DMS114 treated with DMSO at 0.1 percent for 48 hours (cell line): Measurements from ENCODE around the gene LRRFIP2.

Source experiments
- DNase-seq: peaks from one replicate; lab custom pipeline; 2025; ENCODE audit not compliant: unreplicated experiment; lab: John Stamatoyannopoulos, UW

The LRRFIP2 gene

DNA sequence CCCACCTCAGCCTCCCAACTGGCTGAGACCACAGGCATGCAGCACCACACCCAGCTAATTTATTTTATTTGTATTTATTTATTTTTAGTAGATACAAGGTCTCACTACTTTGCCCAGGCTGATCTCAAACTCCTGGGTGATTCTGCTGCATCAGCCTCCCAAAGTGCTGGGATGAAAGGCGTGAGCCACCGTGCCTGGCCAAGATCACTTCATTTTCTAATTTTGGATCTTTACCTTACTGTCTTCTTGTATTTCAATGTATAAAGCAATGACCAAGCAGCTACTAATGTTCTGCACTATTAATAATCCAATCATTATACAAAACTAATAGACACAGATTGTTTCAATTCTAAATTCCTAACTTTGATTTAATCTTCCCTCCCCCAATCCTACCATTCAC is 56.2 kb downstream of the LRRFIP2 start:
- DNase-seq: no peak

DNA sequence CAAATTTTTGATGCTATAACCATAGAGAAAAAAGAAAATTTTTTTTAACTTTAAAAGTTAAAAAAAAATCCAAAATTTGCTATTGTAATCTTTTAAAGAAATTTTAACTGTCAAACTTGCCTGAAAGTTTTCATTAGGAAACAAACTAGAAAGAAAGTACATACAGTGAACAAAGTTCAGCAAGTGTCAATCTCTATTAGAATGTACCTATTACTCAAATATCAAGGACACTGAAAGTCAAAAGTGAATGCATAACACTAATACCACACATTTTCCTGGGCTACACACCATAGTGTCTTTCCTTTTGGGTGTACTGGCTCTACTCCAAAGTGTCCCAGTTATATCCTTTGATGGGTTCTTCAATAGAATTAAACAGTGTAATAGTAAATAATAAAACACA is 56.8 kb downstream of the LRRFIP2 start:
- no peak for DNase-seq

DNA sequence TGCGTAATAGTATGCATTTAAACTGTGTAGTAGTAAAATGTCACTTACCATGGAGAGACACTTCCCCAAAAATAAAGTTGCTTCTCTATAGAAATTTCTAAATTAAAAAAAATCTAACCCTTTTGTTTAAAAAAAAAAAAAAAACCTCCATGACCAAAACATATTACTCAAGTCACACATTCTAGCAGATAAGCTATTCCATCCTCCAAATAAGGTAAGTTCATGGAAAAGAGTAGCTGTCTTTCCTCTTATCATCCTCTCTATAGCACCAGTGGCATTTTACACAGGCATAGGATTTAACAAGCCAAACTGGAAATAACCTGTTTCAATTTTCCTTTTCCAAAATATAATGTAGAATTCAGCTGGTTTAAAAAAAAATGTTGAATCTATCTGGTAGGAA is 57.4 kb downstream of the LRRFIP2 start:
- no peak for DNase-seq

DNA sequence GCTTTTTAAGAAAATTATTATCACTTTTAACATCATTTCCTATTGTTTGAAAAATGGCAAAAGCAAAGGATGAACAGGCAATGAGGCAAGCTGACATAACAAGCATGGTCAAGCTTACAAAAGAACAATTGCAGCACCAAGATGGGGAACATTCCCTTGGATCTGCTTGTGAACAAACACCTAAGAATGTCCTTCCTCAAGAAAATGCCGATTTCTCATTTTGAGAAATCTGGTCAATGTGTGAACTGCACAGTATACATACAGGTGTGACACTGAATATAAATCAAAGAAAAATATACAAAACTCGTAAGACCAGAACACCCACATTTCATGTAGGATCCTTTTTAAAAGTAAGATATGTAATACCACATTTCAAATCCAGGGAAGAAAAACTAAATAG is 58.9 kb downstream of the LRRFIP2 start:
- no peak for DNase-seq

DNA sequence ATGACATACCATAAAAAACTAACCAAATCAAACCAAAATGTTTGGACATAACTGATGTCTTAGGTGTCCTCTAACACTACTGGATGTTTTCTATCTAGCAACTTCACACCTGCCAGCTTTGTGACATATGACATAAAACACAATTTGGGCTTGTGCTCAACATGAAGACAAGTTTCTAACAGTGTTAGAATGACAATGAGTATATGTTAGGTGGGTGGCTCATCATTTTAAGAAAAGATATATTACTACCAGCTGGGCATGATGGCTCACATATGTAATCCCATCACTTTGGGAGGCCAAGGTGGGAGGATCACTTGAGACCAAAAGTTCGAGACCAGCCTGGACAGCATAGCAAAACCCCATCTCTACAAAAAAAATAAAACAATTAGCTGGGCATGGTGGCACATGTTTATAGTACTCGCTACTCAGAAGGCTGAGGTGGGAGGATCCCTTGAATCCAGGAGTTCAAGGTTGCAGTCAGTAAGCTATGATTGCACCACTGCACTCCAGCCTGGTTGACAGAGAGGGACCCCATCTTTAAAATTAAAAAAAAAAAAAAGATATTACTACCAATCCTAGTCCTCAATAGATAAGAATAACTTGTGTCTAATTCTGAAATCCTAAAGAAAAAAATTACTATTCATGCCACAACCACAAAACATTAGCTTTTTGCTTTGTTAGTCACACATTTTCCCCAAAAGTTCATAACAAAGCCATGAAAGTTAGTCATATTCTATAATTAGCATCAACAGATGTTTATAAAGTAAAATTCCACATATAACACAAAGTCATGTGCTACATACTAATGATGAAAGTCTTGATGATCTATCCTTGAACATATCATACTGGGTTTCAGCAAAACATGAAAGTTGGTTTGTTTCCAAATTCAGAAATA is 59.9 kb downstream of the LRRFIP2 start:
- no peak for DNase-seq

DNA sequence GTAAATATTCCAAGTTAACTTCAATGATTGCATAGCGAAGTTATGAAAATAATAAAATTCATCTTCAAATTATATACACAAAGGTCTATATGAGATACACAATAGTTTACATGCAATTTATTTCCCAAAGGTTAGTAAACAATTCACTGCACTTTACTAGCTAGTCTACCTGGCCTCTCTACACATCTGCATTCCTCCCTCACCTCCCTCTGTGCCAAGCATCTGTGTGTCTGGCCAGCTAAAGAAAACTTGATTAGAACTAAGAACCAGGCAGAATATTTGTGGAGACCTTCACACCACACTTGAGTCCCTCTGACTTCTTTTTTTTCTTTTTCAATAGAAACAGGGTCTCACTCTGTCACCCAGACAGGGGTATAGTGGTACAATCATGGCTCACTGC is 61.4 kb downstream of the LRRFIP2 start:
- no peak for DNase-seq

DNA sequence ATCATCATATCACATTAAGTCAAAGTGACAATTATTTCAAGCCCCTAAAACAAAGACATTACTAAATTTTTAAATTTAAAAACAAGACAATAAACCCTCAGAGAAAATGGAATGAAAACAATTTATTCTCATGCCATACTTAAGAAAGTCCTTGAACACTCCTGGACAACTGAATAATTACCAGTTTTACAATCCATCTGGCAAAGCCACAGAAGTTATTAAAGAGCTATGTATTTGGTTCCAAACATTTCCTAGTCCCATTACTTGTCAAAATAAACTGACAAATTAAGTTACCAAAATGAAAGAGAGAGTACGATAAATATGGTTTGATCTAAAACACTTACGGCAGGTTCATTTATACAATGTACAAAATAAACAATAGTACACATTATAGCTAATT is 63.2 kb downstream of the LRRFIP2 start:
- DNase-seq: no peak

DNA sequence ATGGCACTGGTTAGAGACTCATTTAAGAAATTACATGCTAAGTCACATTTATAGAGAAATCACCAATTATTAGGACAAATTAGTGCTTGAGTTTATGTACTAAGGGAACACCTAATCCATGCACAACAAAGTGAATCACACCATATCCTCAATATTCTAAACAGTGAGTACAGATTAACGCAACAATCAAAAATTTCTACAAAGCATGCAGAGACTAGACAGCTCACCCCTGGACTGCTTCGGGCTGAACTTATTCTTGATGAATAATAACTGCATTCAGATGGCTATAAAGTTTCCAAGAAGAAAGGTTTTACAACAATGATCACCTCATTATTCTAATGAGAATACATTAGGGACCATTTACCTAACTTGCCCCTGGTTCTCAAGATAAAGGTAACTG is 66.5 kb downstream of the LRRFIP2 start:
- no peak for DNase-seq

DNA sequence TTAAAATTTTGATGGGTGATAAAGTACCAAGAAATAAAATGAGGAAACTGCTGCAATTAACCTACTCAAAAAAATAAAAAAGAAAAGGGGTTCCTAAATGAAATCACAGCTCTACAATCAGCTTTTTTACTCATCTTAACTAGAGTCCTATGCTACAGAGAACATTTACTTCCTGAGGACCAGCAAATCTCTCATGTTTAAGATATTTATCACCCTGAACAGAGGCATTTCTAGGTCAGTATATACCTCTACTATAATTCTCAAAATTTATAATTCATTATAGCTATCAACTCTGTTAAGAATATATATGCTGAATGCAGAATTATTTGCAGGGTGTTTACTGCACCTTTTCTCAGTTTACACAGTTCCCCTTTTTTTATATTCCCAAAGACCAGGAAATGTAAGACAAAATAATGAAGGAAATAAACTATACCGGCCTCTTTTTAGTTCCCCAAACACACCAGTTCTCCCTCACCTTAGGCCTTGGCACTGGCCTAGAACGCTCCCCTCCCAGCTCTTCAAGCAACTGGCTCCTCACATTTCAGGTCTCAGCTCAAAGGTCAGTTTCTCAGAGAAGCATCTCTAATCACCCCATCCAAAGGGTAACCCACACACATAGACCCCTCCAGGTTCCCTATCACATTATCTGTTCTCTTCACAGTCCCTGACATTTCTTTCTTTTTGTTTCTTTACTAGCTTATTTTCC is 71.1 kb downstream of the LRRFIP2 start:
- no peak for DNase-seq

DNA sequence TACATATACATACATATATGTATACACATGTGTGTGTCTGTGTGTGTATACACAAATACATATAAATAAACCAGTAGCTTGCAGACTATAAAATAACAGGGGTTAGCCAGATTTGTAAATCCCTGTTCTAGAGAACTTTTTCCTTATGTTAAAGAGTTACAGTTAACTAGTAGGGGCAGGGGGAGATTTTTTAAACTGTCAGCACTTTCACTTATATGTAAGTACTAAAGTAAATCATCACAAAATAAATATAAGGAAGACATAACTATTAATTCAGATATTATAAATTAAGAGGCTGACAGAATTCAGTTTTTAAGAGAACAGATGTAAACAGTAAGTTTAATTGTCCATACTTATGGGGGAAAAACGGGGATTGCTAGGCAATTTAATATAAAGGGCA is 74.0 kb downstream of the LRRFIP2 start:
- no peak for DNase-seq

DNA sequence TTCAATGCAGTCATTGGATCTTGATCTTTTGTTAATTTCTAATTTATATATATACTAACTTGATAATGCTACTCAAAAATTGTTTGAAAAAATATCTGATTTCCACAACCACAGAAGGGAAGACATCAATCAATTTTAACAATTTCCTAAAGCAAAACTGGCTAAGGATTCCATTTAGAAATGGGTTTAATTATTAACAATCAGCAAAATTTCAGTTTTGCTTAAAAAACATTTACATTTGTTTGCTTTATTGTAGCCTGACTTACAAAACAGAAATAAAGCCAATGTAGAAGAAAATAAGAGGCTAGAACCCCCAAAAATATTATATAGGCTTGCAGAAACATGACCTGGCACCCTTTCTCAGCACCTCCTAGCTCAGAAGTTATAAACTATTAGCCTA is 74.9 kb downstream of the LRRFIP2 start:
- DNase-seq: no peak

DNA sequence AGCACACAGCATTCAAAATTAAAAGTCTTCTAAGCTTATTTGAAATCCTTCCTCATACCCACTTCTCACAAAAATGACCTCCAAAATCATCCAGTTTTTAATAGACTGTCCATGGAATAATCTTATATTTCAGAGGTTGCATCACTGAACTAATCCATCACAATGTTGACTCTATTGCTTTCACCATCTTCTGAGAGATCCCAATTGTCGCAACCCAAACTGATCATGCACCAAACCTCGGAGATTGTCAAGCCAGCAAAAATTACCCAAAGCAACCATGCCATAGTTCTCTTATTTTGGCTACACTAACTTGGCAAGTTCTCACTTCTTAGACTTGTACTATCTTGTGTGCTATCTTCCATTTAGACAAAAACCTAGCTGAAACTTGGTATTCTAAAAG is 75.5 kb downstream of the LRRFIP2 start:
- DNase-seq: no peak

DNA sequence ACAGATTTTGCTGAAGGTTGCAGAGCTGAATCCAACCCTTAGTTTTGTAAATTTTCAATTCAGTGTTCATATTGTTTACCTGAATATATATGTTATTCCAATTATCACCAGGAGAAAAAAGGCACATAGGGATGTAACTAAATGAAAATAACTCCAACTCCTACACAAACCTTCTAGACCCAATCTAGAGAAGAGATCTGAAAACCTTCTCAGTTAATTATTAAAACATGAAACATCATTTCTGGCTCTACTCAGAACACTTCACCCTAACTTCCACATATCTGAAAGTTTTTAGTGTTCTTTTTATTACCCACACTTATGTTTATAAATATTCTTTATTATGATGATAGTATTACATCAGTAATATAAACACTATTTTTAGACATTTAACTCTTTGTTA is 76.6 kb downstream of the LRRFIP2 start:
- no peak for DNase-seq

DNA sequence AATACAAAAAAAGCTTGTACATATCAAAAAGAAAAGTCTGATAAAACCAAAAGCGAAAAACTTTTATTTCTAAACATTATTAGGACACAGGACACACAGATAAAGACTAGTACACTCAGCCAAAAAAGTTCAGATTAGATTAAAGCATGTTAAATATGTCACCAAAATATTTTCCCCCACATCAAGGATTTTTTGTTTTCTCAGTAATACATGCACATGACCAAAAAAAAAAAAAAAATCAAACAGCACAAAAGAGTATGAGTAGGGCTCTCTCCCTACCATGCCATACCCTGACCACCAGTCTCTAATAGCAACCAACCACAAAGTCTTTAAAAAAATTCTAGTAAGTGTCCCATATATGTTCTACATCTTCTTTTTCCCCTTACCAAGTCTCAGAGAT is 77.4 kb downstream of the LRRFIP2 start:
- DNase-seq: no peak

DNA sequence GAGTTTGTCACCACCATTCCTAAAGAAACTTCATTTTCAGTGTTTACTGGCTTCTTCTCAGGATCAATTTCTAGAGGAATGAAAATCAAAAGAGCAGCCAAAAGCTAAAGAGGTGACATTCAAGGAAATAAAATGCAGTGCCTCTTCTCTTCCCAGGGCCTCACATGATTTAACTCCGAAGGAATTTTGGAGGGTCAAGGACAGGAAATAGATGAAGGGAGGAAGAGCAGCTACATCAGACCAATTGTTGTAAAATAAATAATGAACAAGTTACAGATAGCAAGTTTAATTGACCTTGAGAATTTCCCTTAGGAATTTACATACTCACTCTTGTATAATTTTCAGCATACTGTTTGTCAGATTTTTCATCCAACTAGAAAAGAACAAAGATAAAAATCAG is 78.1 kb downstream of the LRRFIP2 start:
- DNase-seq: no peak

DNA sequence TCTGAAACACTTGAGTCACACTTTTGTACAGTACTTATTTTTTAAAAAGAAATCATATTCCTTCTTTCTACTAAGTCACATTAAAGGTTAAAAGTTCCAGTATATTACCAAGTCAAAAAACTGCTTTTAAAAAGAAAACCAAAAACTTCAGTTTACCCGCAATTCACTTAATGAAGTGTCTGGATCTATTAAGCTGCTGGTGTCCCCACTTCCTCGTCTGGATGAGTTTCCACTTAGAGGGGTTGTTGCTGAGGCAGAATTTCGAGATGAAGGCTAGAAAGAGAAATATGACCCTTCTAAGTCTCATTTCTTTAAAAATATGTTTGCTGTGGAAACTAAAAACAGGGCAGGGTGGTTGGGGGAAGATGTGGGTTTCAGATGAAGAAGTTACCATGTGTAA is 79.7 kb downstream of the LRRFIP2 start:
- DNase-seq: no peak

DNA sequence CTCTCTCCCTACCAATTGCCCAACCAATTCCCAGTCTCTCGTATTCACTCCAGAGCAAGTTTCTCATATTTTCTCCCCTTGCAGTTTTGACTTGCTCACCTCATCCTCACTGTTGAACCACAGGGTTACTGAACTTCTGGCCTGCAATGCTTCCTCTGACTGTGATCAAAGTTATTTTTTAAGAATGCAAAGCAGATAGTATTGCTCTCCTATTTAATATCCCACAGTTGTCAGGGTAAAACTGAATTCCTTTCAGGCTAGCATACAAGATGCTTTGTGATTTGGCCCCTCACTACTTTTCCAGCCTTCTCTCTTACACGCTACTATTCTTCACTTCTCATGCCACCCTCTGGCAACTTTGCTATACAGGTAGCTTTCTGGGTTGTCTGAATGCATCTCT is 80.9 kb downstream of the LRRFIP2 start:
- DNase-seq: no peak

DNA sequence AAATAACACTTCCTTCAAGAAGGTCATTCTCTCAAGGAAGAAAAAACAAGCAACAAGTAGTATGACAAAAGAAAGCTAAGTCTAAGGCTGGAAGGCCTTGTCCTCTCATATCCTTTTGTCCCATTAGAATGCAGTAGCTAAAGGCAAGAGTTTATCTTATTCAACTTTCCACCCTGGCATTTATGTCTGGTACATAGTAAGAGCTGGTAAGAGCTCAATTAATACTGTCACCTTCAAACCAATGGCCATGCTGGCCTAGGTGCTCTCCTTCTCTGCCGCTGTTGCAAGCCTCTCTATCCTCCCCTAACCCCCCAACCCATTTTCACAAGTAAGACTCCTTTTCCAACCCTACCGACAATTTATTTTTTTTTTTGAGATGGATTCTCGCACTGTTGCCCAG is 81.9 kb downstream of the LRRFIP2 start:
- DNase-seq: no peak

DNA sequence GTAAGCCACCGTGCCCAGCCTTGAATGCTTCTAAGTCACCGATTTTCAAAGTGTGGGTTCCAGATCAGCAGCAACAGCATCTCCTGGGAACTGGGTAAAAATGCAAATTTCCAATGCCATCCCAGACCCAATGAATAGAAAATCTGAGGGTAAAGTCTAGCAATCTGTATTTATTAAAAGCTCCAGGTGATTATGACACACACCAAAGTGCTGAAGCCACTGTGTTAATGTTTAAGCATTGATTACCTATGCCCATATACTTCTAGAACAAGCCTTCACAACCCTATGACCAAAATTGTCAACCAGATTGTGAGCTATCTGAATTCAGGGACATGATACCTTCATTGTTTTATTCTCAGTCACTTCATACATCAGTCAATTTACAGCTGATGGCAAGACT is 86.5 kb downstream of the LRRFIP2 start:
- DNase-seq: no peak

DNA sequence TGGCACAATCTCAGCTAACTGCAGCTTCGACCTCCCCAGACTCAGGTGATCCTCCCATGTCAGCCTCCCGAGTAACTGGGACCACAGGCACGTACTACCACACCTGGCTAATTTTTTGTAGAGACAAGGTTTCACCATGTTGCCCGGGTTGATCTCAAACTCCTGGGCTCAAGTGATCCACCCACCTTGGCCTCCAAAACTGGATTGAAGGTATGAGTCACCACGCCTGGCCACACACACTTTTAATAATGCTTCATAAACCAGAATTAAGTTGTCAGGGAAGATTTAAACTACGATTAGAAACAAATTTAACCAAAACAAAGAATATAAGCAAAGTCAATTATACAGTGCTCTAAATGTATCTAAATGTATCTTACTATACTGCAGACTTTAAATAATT is 87.5 kb downstream of the LRRFIP2 start:
- DNase-seq: no peak

DNA sequence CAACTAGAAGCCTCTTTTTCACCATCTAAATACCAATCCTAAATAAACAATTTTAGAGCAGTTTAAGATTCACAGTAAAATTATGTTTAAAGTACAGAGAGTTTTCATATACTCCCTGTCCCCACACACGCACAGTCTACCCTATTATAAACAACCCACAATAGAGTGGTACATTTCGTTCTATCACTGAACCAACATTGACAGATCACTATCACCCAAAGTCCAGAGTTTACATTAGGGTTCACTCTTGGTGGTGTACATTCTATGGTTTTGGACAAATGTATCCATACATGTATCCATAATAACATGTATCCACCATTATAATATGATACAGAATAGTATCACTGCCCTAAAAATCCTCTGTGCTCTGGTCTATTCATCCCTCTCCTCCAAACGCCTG is 92.1 kb downstream of the LRRFIP2 start:
- DNase-seq: no peak

DNA sequence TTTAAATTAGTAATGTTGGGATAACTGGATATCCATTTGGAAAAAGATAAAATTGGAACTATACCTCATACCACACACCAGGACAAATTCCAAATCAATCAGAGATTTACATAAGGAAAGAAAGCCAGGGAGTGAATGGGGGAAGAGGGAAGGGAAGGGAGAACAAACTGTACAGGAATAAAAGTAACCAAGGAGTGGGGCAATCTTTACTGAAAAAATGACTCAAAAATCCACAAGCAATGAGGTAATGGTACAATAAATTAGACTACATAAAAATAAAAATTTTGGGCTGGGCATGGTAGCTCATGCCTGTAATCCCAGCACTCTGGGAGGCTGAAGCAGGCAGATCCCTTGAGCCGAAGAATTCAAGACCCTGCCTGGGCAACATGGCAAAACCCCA is 98.4 kb downstream of the LRRFIP2 start:
- DNase-seq: no peak

DNA sequence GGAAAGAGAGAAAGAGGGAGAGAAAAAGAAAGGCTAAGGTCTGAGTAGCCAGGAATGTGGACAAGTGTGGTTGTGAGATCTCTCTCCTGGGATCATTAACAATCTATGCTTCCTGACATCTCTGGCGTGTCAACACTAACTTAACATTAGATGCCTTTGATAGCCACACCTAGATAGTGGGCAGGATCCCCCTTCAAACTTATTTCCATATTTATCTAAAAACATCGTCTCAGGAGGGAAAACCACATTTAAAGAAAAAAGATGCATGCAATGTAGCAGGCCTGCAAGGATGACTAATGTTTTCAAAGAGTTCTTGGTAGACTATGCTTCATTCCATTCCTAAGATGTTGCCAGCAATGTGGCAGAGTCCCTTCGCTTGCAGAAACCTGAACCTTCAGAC is 100.2 kb downstream of the LRRFIP2 start:
- no peak for DNase-seq
